Activated naive CD8-positive, alpha-beta T cell treated with anti-CD3 and anti-CD28 coated beads for 36 hours (primary cell): ENCODE results near the gene CA9. TPM values are rescaled to one million over a fixed set of nuclear protein-coding genes. Genes with fewer than 3 reads are reported as not detected.

Experiments
- DNase-seq: peaks from one replicate; pipeline ENCODE4 v3.0.0; 2021
- H3K27ac Mint-ChIP-seq: one replicate; pipeline ENCODE4 v1.8.0; 2022; ENCODE audit warnings: mild to moderate bottlenecking, moderate library complexity, mixed read lengths
- H3K27me3 Mint-ChIP-seq: one replicate; pipeline ENCODE4 v1.8.0; 2022; ENCODE audit warnings: mild to moderate bottlenecking, mixed read lengths
- H3K36me3 Mint-ChIP-seq: one replicate; pipeline ENCODE4 v1.8.0; 2021; ENCODE audit warnings: mild to moderate bottlenecking, mixed read lengths
- H3K4me1 Mint-ChIP-seq: one replicate; pipeline ENCODE4 v1.8.0; 2021; ENCODE audit warnings: mixed read lengths
- H3K4me3 Mint-ChIP-seq: one replicate; pipeline ENCODE4 v1.8.0; 2022; ENCODE audit warnings: mild to moderate bottlenecking, moderate library complexity, mixed read lengths
- H3K9me3 Mint-ChIP-seq: one replicate; pipeline ENCODE4 v1.8.0; 2022; ENCODE audit warnings: mixed read lengths
- total RNA-seq, 2 experiments: library from RNA; stranded (reverse); gene quantifications; one replicate each; pipeline ENCODE4 v1.2.3, GENCODE V29; 2021

CA9 gene
- total RNA-seq, 2 experiments from 2014 or later, result 1.5 to 2.7 TPM

- Mint-ChIP-seq H3K4me3 (peak overlapping the region; percentile 86), H3K9me3 (peaks cover 3% of the 10 kb centered on the region), H3K36me3 (peaks cover 38% of the 10 kb centered on the region), H3K27me3 (peaks cover 4% of the 10 kb centered on the region), H3K4me1 (peaks cover 71% of the 10 kb centered on the region), H3K27ac (peak overlapping the region; percentile 98)
- no peak for DNase-seq
Observed at GRCh38 chr9:35659340-35659739, 14.4 kb upstream of the CA9 start.

GRCh38 chr9:35660966-35661415 is 12.7 kb upstream of the CA9 start:
- peaks cover 74% of the 10 kb centered on the region for H3K4me1 Mint-ChIP-seq
- peaks cover 4% of the 10 kb centered on the region for H3K27me3 Mint-ChIP-seq
- H3K27ac Mint-ChIP-seq, result no peak overlapping the region
- peaks cover 3% of the 10 kb centered on the region for H3K9me3 Mint-ChIP-seq
- no peak for DNase-seq
- H3K36me3 Mint-ChIP-seq, result peaks cover 38% of the 10 kb centered on the region
- no peak overlapping the region for H3K4me3 Mint-ChIP-seq

GRCh38 chr9:35661756-35662350 is 11.9 kb upstream of the CA9 start:
- peaks cover 4% of the 10 kb centered on the region for H3K27me3 Mint-ChIP-seq
- H3K4me1 Mint-ChIP-seq, result peaks cover 72% of the 10 kb centered on the region
- no peak for DNase-seq
- peak overlapping the region; percentile 72 for H3K27ac Mint-ChIP-seq
- peaks cover 3% of the 10 kb centered on the region for H3K9me3 Mint-ChIP-seq
- H3K4me3 Mint-ChIP-seq, result no peak overlapping the region
- H3K36me3 Mint-ChIP-seq, result peaks cover 38% of the 10 kb centered on the region

- H3K27ac Mint-ChIP-seq, result peak overlapping the region; percentile 76
- peak overlapping the region; percentile 50 for H3K4me3 Mint-ChIP-seq
- peaks cover 4% of the 10 kb centered on the region for H3K27me3 Mint-ChIP-seq
- peaks cover 67% of the 10 kb centered on the region for H3K4me1 Mint-ChIP-seq
- no peak for DNase-seq
- H3K9me3 Mint-ChIP-seq, result peaks cover 3% of the 10 kb centered on the region
- H3K36me3 Mint-ChIP-seq, result peaks cover 38% of the 10 kb centered on the region
Observed at GRCh38 chr9:35662437-35662836, 11.3 kb upstream of the CA9 start.

GRCh38 chr9:35664531-35665470 is 8.9 kb upstream of the CA9 start, which contains the start of gene ARHGEF39:
TSS of gene ARHGEF39 (minus strand) at chr9:35665195. CDS start at chr9:35665169, 26 bp downstream.
- Mint-ChIP-seq H3K4me1 (peaks cover 52% of the 10 kb centered on the region), H3K9me3 (peaks cover 1% of the 10 kb centered on the region), H3K4me3 (peak within 1 kb of the TSS; percentile 84), H3K27ac (peak within 1 kb of the TSS; percentile 64), H3K36me3 (peaks cover 27% of the 10 kb centered on the region), H3K27me3 (no peaks in the 10 kb centered on the region)
- DNase-seq, result peak; percentile 85

GRCh38 chr9:35665471-35665818 is 8.3 kb upstream of the CA9 start:
- Mint-ChIP-seq H3K4me3 (peak overlapping the region; percentile 84), H3K4me1 (peaks cover 46% of the 10 kb centered on the region), H3K9me3 (peaks cover 1% of the 10 kb centered on the region), H3K36me3 (peaks cover 24% of the 10 kb centered on the region), H3K27ac (peak overlapping the region; percentile 64), H3K27me3 (no peaks in the 10 kb centered on the region)
- no peak for DNase-seq

- H3K36me3 Mint-ChIP-seq, result peaks cover 18% of the 10 kb centered on the region
- DNase-seq, result no peak
- peaks cover 41% of the 10 kb centered on the region for H3K4me1 Mint-ChIP-seq
- peaks cover 1% of the 10 kb centered on the region for H3K9me3 Mint-ChIP-seq
- H3K27ac Mint-ChIP-seq, result no peak overlapping the region
- H3K4me3 Mint-ChIP-seq, result peak overlapping the region; percentile 84
- no peaks in the 10 kb centered on the region for H3K27me3 Mint-ChIP-seq
Observed at GRCh38 chr9:35666045-35666444, 7.7 kb upstream of the CA9 start.

- peaks cover 38% of the 10 kb centered on the region for H3K4me1 Mint-ChIP-seq
- H3K27me3 Mint-ChIP-seq, result no peaks in the 10 kb centered on the region
- peaks cover 18% of the 10 kb centered on the region for H3K36me3 Mint-ChIP-seq
- H3K9me3 Mint-ChIP-seq, result peaks cover 1% of the 10 kb centered on the region
- DNase-seq, result no peak
- H3K4me3 Mint-ChIP-seq, result no peak overlapping the region
- H3K27ac Mint-ChIP-seq, result no peak overlapping the region
Observed at GRCh38 chr9:35666549-35666948, 7.2 kb upstream of the CA9 start.

- Mint-ChIP-seq H3K4me1 (peaks cover 24% of the 10 kb centered on the region), H3K9me3 (no peaks in the 10 kb centered on the region), H3K27ac (no peak overlapping the region), H3K4me3 (no peak overlapping the region), H3K27me3 (no peaks in the 10 kb centered on the region), H3K36me3 (peaks cover 5% of the 10 kb centered on the region)
- DNase-seq, result no peak
Observed at GRCh38 chr9:35667939-35668338, 5.8 kb upstream of the CA9 start.

- Mint-ChIP-seq H3K36me3 (no peaks in the 10 kb centered on the region), H3K9me3 (no peaks in the 10 kb centered on the region), H3K27me3 (peaks cover 3% of the 10 kb centered on the region), H3K4me3 (no peak overlapping the region), H3K4me1 (peaks cover 14% of the 10 kb centered on the region), H3K27ac (no peak overlapping the region)
- DNase-seq, result no peak
Observed at GRCh38 chr9:35669331-35670145, 4.2 kb upstream of the CA9 start.

- H3K9me3 Mint-ChIP-seq, result no peaks in the 10 kb centered on the region
- H3K36me3 Mint-ChIP-seq, result no peaks in the 10 kb centered on the region
- peaks cover 12% of the 10 kb centered on the region for H3K4me1 Mint-ChIP-seq
- H3K27me3 Mint-ChIP-seq, result peaks cover 9% of the 10 kb centered on the region
- no peak for DNase-seq
- no peak overlapping the region for H3K27ac Mint-ChIP-seq
- no peak overlapping the region for H3K4me3 Mint-ChIP-seq
Observed at GRCh38 chr9:35674025-35674361, 265 bp downstream of the CA9 start.

- Mint-ChIP-seq H3K27me3 (peaks cover 9% of the 10 kb centered on the region), H3K4me3 (peak overlapping the region; percentile 66), H3K36me3 (no peaks in the 10 kb centered on the region), H3K9me3 (no peaks in the 10 kb centered on the region), H3K27ac (no peak overlapping the region), H3K4me1 (peaks cover 12% of the 10 kb centered on the region)
- no peak for DNase-seq
Observed at GRCh38 chr9:35675204-35675603, 1.5 kb downstream of the CA9 start.

- Mint-ChIP-seq H3K27me3 (peaks cover 9% of the 10 kb centered on the region), H3K4me3 (peak overlapping the region; percentile 66), H3K36me3 (no peaks in the 10 kb centered on the region), H3K4me1 (peaks cover 12% of the 10 kb centered on the region), H3K27ac (no peak overlapping the region), H3K9me3 (no peaks in the 10 kb centered on the region)
- DNase-seq, result peak; percentile 65
Observed at GRCh38 chr9:35675732-35676392, 2.1 kb downstream of the CA9 start.

- Mint-ChIP-seq H3K36me3 (no peaks in the 10 kb centered on the region), H3K27me3 (peaks cover 9% of the 10 kb centered on the region), H3K4me1 (peaks cover 12% of the 10 kb centered on the region), H3K4me3 (no peak overlapping the region), H3K9me3 (no peaks in the 10 kb centered on the region), H3K27ac (no peak overlapping the region)
- DNase-seq, result no peak
Observed at GRCh38 chr9:35679091-35679490, 5.4 kb downstream of the CA9 start.
